ENCODE measurements around the gene C22orf15.

GRCh38 chr22:23783265-23784150 lies 20.7 kb downstream of the C22orf15 start:
- TF ChIP-seq POLR2AphosphoS5 (IDR thresholded peaks at IDR 0.05) (no peak), CTCF (IDR thresholded peaks at IDR 0.05) (no peak)
